SK-N-SH (cell line): ENCODE measurements around the gene USB1. TPM values are rescaled to one million over a fixed set of nuclear protein-coding genes. Genes with fewer than 3 reads are reported as not detected.
A peak's percentile ranks its signal among the peaks of the same experiment; 100 is the strongest.

Source experiments
- CTCF ChIA-PET: fragments of 300-600, 350-600 bp; formaldehyde crosslinking; extraction: SDS; loops from one replicate; lab custom pipeline; 2021; lab: Yijun Ruan, JAX
- POLR2A ChIA-PET: fragments of 350-600 bp; sonication (Branson Sonifier 250); formaldehyde crosslinking; extraction: SDS; loops from one replicate; lab custom pipeline; 2020; ENCODE audit warnings: antibody characterized with exemption, inconsistent platforms; lab: Yijun Ruan, JAX
- DNase-seq: peaks from one replicate; pipeline ENCODE4 v3.0.0; 2012
- H2AFZ ChIP-seq: fragments of 200-600 bp; sonication (generic); 2 replicates; pipeline ENCODE4 v1.8.1; 2016; ENCODE audit warnings: antibody characterized with exemption, mild to moderate bottlenecking, low read depth
- H3F3A ChIP-seq: fragments of 200-600 bp; sonication (generic); replicated peaks from 2 replicates; pipeline ENCODE3; 2016; ENCODE audit warnings: antibody characterized with exemption, mild to moderate bottlenecking; ENCODE audit not compliant: insufficient read depth
- H3K27ac ChIP-seq, 2 experiments: fragments of 200-500 bp in 1 of 2; fragments of 200-600 bp in 1 of 2; sonication (Bioruptor generic) in 1 of 2; sonication (generic), shearing (Covaris generic) in 1 of 2; 2 replicates each; pipeline versions ENCODE4 v1.5.1 to v1.6.1; 2014 to 2016; ENCODE audit warnings: low read depth in 2 of 2, inconsistent platforms in 1 of 2, low read length in 1 of 2, mild to moderate bottlenecking in 1 of 2, mixed read lengths in 1 of 2
- H3K27me3 ChIP-seq: fragments of 200-600 bp; sonication (generic), shearing (Covaris generic); 2 replicates; pipeline ENCODE4 v1.6.1; 2016; ENCODE audit warnings: mixed run types; ENCODE audit not compliant: insufficient read depth
- H3K36me3 ChIP-seq, 2 experiments: fragments of 200-500 bp in 1 of 2; fragments of 200-600 bp in 1 of 2; sonication (Bioruptor generic) in 1 of 2; sonication (generic) in 1 of 2; replicated peaks in 1 of 2; 2 replicates each; pipeline versions ENCODE3 to v1.5.1; 2014 to 2016; ENCODE audit warnings: low read length in 1 of 2, mild to moderate bottlenecking in 1 of 2; ENCODE audit not compliant: insufficient read depth in 2 of 2, control insufficient read depth in 1 of 2
- H3K4me1 ChIP-seq, 2 experiments: fragments of 200-500 bp in 1 of 2; fragments of 200-600 bp in 1 of 2; sonication (Bioruptor generic) in 1 of 2; sonication (generic), shearing (Covaris generic) in 1 of 2; 2 replicates each; pipeline versions ENCODE4 v1.5.1 to v1.6.1; 2014 to 2016; ENCODE audit warnings: low read depth in 1 of 2, low read length in 1 of 2, mixed run types in 1 of 2; ENCODE audit not compliant: insufficient read depth in 2 of 2, control insufficient read depth in 1 of 2
- H3K4me2 ChIP-seq: fragments of 200-600 bp; sonication (generic), shearing (Covaris generic); 2 replicates; pipeline ENCODE4 v1.6.1; 2017; ENCODE audit warnings: mixed run types
- H3K4me3 ChIP-seq, 2 experiments: fragments of 200-500 bp in 1 of 2; fragments of 200-600 bp in 1 of 2; sonication (Bioruptor generic) in 1 of 2; sonication (generic), shearing (Covaris generic) in 1 of 2; 2 replicates each; pipeline versions ENCODE4 v1.5.1 to v1.8.1; 2014 to 2016; ENCODE audit warnings: low read depth in 2 of 2, inconsistent platforms in 1 of 2, low read length in 1 of 2, mild to moderate bottlenecking in 1 of 2, mixed read lengths in 1 of 2, moderate library complexity in 1 of 2
- H3K79me2 ChIP-seq: fragments of 200-600 bp; sonication (generic); 2 replicates; pipeline ENCODE4 v1.8.1; 2017; ENCODE audit warnings: mild to moderate bottlenecking; ENCODE audit not compliant: insufficient read depth
- H3K9ac ChIP-seq: fragments of 200-600 bp; sonication (generic); 2 replicates; pipeline ENCODE4 v1.6.1; 2017; ENCODE audit warnings: mixed run types
- H3K9me2 ChIP-seq: fragments of 200-600 bp; sonication (generic); 2 replicates; pipeline ENCODE4 v1.6.1; 2017; ENCODE audit warnings: mixed run types
- H3K9me3 ChIP-seq: fragments of 200-600 bp; sonication (generic); 2 replicates; pipeline ENCODE4 v1.6.1; 2017; ENCODE audit warnings: mixed run types, mild to moderate bottlenecking, moderate library complexity
- H4K20me1 ChIP-seq: fragments of 200-600 bp; sonication (generic); 2 replicates; pipeline ENCODE4 v1.6.1; 2017; ENCODE audit warnings: mild to moderate bottlenecking, mixed run types; ENCODE audit not compliant: insufficient read depth
- CHD2 ChIP-seq: fragments of 150-350 bp; IDR thresholded peaks from 2 replicates; pipeline ENCODE4 v1.6.1; 2018; ENCODE audit warnings: low read length; ENCODE audit not compliant: partially characterized antibody
- ELF1 ChIP-seq: IDR thresholded peaks from 2 replicates; pipeline ENCODE4 v1.4.0; 2012
- FOSL2 ChIP-seq: IDR thresholded peaks from 2 replicates; pipeline ENCODE4 v1.4.0; 2012; ENCODE audit warnings: low read depth, mild to moderate bottlenecking, moderate library complexity, borderline replicate concordance
- JUND ChIP-seq: IDR thresholded peaks from 2 replicates; pipeline ENCODE4 v1.4.0; 2012
- MXI1 ChIP-seq: IDR thresholded peaks from 2 replicates; pipeline ENCODE4 v1.6.1; 2012; ENCODE audit warnings: mild to moderate bottlenecking, low read depth, low read length, improper control_type of control experiment
- NRF1 ChIP-seq: IDR thresholded peaks from 2 replicates; pipeline ENCODE4 v1.6.1; 2012; ENCODE audit warnings: low read depth, mild to moderate bottlenecking, low read length
- SIN3A ChIP-seq: IDR thresholded peaks from 2 replicates; pipeline ENCODE4 v1.6.1; 2012; ENCODE audit warnings: low read depth, mild to moderate bottlenecking, low read length, moderate library complexity, borderline replicate concordance
- TCF12 ChIP-seq: IDR thresholded peaks from 2 replicates; pipeline ENCODE4 v1.4.0; 2012
- YY1 ChIP-seq: IDR thresholded peaks from 2 replicates; pipeline ENCODE4 v1.4.0; 2012; ENCODE audit warnings: low read depth, mild to moderate bottlenecking
- WGBS: methylation state at CpG from one replicate; pipeline ENCODE4 v1.1.6; 2017; ENCODE audit warnings: low lambda C conversion rate; 5-methylcytosine and 5-hydroxymethylcytosine counted together
- polyA plus RNA-seq, 3 experiments: library from polyadenylated mRNA; depleted of rRNA; stranded (reverse); fragments of >200 nt; gene quantifications; 2 replicates each; pipeline ENCODE4 v1.2.3, GENCODE V29; 2012
- TF ChIP-seq, protein P1 (sequence below): IDR thresholded peaks from 2 replicates; pipeline ENCODE4; 2012
- TF ChIP-seq, protein P2 (sequence below): fragments of 200-600 bp; sonication (generic); IDR thresholded peaks from 2 replicates; pipeline ENCODE4 v1.6.1; 2017; ENCODE audit warnings: antibody characterized with exemption, mild to moderate bottlenecking, moderate library complexity
- TF ChIP-seq, protein P3 (sequence below): IDR thresholded peaks from 2 replicates; pipeline ENCODE4 v1.4.0; 2012; ENCODE audit warnings: low read depth, borderline replicate concordance

The USB1 gene
- polyA plus RNA-seq, 1 of the 3 experiments (the other 2 are of a cell fraction): 94.1 TPM

DNA sequence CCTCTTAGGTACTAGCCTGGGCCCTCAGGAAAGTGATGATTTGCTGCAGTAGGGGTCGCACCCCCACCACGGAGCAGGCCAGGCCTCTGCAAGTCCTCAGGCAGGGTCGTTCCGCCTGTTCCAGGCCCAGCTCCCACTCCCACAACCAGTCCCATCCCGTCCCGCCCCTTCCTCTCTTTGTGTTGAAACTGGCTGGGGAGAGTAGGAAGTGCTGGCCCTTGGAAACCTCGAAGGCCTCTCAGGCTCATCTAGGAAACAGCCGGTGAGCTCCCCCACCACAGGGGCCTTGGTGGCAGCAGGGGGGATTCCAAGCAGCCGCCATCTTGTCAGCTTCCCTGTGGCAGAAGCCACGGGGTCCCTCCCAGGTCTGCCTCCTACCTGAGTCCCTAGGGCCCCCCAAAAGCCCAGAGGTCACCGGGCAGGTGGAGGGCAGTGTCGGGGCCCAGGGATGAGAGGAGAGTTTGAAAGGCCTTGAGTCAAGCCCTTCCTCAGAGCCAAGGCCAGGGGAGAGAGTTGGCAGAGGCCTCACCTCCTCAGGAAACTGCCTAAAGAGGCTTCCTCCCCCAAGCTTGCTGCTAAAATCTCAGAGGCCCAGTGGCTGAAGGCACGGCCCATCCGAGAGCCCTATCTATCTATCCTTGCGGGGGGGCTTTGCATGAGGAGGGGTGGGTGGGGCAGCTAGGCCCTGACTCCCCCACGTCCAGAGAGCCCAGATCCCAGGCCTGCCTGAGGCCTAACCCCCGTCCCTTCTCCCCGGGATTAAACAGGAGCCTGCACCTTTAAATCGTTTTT, 46.5 kb downstream of the USB1 start:
- Histone ChIP-seq H3F3A (no peaks in the 10 kb centered on the region), H3K27ac (no peak overlapping the region), H3K4me2 (no peak overlapping the region), H3K9ac (no peak overlapping the region), H3K4me3 (no peak overlapping the region), H3K4me1 (no peaks in the 10 kb centered on the region; a peak in 1 of 4 replicates), H3K9me2 (no peaks in the 10 kb centered on the region), H3K79me2 (no peaks in the 10 kb centered on the region), H3K36me3 (no peaks in the 10 kb centered on the region), H3K9me3 (no peaks in the 10 kb centered on the region), H3K27me3 (no peaks in the 10 kb centered on the region), H4K20me1 (no peaks in the 10 kb centered on the region), H2AFZ (no peak overlapping the region)
- peak; percentile 37 for DNase-seq
- 76% methylated on average over 15 of the region's 19 CpGs for WGBS
- TF ChIP-seq CHD2: no peak
- TF ChIP-seq, protein P1, sequence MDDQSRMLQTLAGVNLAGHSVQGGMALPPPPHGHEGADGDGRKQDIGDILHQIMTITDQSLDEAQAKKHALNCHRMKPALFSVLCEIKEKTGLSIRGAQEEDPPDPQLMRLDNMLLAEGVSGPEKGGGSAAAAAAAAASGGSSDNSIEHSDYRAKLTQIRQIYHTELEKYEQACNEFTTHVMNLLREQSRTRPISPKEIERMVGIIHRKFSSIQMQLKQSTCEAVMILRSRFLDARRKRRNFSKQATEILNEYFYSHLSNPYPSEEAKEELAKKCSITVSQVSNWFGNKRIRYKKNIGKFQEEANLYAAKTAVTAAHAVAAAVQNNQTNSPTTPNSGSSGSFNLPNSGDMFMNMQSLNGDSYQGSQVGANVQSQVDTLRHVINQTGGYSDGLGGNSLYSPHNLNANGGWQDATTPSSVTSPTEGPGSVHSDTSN: no peak
- no peak for TF ChIP-seq JUND
- TF ChIP-seq, protein P2, sequence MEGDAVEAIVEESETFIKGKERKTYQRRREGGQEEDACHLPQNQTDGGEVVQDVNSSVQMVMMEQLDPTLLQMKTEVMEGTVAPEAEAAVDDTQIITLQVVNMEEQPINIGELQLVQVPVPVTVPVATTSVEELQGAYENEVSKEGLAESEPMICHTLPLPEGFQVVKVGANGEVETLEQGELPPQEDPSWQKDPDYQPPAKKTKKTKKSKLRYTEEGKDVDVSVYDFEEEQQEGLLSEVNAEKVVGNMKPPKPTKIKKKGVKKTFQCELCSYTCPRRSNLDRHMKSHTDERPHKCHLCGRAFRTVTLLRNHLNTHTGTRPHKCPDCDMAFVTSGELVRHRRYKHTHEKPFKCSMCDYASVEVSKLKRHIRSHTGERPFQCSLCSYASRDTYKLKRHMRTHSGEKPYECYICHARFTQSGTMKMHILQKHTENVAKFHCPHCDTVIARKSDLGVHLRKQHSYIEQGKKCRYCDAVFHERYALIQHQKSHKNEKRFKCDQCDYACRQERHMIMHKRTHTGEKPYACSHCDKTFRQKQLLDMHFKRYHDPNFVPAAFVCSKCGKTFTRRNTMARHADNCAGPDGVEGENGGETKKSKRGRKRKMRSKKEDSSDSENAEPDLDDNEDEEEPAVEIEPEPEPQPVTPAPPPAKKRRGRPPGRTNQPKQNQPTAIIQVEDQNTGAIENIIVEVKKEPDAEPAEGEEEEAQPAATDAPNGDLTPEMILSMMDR: no peak
- no peak for TF ChIP-seq ELF1
- TF ChIP-seq TCF12: no peak
- no peak for TF ChIP-seq SIN3A
- TF ChIP-seq, protein P3, sequence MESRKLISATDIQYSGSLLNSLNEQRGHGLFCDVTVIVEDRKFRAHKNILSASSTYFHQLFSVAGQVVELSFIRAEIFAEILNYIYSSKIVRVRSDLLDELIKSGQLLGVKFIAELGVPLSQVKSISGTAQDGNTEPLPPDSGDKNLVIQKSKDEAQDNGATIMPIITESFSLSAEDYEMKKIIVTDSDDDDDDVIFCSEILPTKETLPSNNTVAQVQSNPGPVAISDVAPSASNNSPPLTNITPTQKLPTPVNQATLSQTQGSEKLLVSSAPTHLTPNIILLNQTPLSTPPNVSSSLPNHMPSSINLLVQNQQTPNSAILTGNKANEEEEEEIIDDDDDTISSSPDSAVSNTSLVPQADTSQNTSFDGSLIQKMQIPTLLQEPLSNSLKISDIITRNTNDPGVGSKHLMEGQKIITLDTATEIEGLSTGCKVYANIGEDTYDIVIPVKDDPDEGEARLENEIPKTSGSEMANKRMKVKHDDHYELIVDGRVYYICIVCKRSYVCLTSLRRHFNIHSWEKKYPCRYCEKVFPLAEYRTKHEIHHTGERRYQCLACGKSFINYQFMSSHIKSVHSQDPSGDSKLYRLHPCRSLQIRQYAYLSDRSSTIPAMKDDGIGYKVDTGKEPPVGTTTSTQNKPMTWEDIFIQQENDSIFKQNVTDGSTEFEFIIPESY: no peak
- no peak for TF ChIP-seq YY1
- TF ChIP-seq NRF1: no peak
- no peak for TF ChIP-seq MXI1
- TF ChIP-seq FOSL2: no peak
- ChIA-PET POLR2A (no interaction called here), CTCF (interaction anchor here (1.3 to 1.6 kb wide), 3 partner anchors 16 to 74 kb away, joined by 4 to 6 read pairs (median 4); no protein-coding TSS in a partner anchor)
